ENCODE measurements around the gene GPR139.

Gene GPR139

GRCh38 chr16:20029611-20030010 lies 44.1 kb downstream of the GPR139 start:
- no peaks in the 10 kb centered on the region for H3K9me3 ChIP-seq (ENCODE audit: insufficient read depth, low read length, severe bottlenecking)
- no peak overlapping the region for H3K9ac ChIP-seq (ENCODE audit: low read depth, low read length)
- DNase-seq (no peak), ATAC-seq (ENCODE audit: insufficient read depth, low read depth) (no peak)
- no peaks in the 10 kb centered on the region for H3K4me1 ChIP-seq (ENCODE audit: insufficient read depth, low read length)
- H4K20me1 ChIP-seq (ENCODE audit: insufficient read depth, low read length) = no peaks in the 10 kb centered on the region
- no peaks in the 10 kb centered on the region for H3K36me3 ChIP-seq (ENCODE audit: insufficient read depth, low read length)
- no peaks in the 10 kb centered on the region for H3K27me3 ChIP-seq (ENCODE audit: insufficient read depth, low read length, poor library complexity)
- H3K4me2 ChIP-seq (ENCODE audit: insufficient read depth, low read length) = no peak overlapping the region
- no peak overlapping the region for H3K27ac ChIP-seq (ENCODE audit: low read length)
- no peak overlapping the region for H3K4me3 ChIP-seq (ENCODE audit: low read depth in 1 of 2, low read length in 2 of 2)
- no peaks in the 10 kb centered on the region for H3K79me2 ChIP-seq (ENCODE audit: insufficient read depth, low read length)
- H2AFZ ChIP-seq (ENCODE audit: low read depth, low read length) = no peak overlapping the region
- TF ChIP-seq CTCF (IDR thresholded peaks at IDR 0.05; ENCODE audit: borderline replicate concordance, extremely low read depth, low read length, poor library complexity, severe bottlenecking) = no peak
- TF ChIP-seq EZH2 (IDR thresholded peaks at IDR 0.05; ENCODE audit: borderline replicate concordance, low read depth, low read length, severe bottlenecking) = no peak

- no peaks in the 10 kb centered on the region for H3K36me3 ChIP-seq (ENCODE audit: insufficient read depth, low read length)
- H4K20me1 ChIP-seq (ENCODE audit: insufficient read depth, low read length) = no peaks in the 10 kb centered on the region
- ATAC-seq (ENCODE audit: insufficient read depth, low read depth) = no peak
- no peak overlapping the region for H3K4me2 ChIP-seq (ENCODE audit: insufficient read depth, low read length)
- H3K4me3 ChIP-seq (ENCODE audit: low read depth in 1 of 2, low read length in 2 of 2) = no peak overlapping the region
- H3K79me2 ChIP-seq (ENCODE audit: insufficient read depth, low read length) = no peaks in the 10 kb centered on the region
- TF ChIP-seq CTCF (IDR thresholded peaks at IDR 0.05; ENCODE audit: borderline replicate concordance, extremely low read depth, low read length, poor library complexity, severe bottlenecking) (no peak), EZH2 (IDR thresholded peaks at IDR 0.05; ENCODE audit: borderline replicate concordance, low read depth, low read length, severe bottlenecking) (no peak)
- DNase-seq = no peak
- no peaks in the 10 kb centered on the region for H3K4me1 ChIP-seq (ENCODE audit: insufficient read depth, low read length)
- H3K27ac ChIP-seq (ENCODE audit: low read length) = no peak overlapping the region
- no peaks in the 10 kb centered on the region for H3K9me3 ChIP-seq (ENCODE audit: insufficient read depth, low read length, severe bottlenecking)
- no peak overlapping the region for H2AFZ ChIP-seq (ENCODE audit: low read depth, low read length)
- no peaks in the 10 kb centered on the region for H3K27me3 ChIP-seq (ENCODE audit: insufficient read depth, low read length, poor library complexity)
- H3K9ac ChIP-seq (ENCODE audit: low read depth, low read length) = no peak overlapping the region
These were observed 47.2 kb downstream of the GPR139 start for GRCh38 chr16:20026361-20027072.

GRCh38 chr16:20023190-20023589 lies 50.5 kb downstream of the GPR139 start:
- H3K4me3 ChIP-seq (ENCODE audit: low read depth in 1 of 2, low read length in 2 of 2) = no peak overlapping the region
- peak; percentile 29 for DNase-seq
- no peaks in the 10 kb centered on the region for H3K36me3 ChIP-seq (ENCODE audit: insufficient read depth, low read length)
- no peaks in the 10 kb centered on the region for H4K20me1 ChIP-seq (ENCODE audit: insufficient read depth, low read length)
- H3K4me2 ChIP-seq (ENCODE audit: insufficient read depth, low read length) = no peak overlapping the region
- no peak overlapping the region for H3K27ac ChIP-seq (ENCODE audit: low read length)
- TF ChIP-seq CTCF (IDR thresholded peaks at IDR 0.05; ENCODE audit: borderline replicate concordance, extremely low read depth, low read length, poor library complexity, severe bottlenecking) (no peak), EZH2 (IDR thresholded peaks at IDR 0.05; ENCODE audit: borderline replicate concordance, low read depth, low read length, severe bottlenecking) (no peak)
- no peak overlapping the region for H2AFZ ChIP-seq (ENCODE audit: low read depth, low read length)
- H3K9me3 ChIP-seq (ENCODE audit: insufficient read depth, low read length, severe bottlenecking) = no peaks in the 10 kb centered on the region
- H3K4me1 ChIP-seq (ENCODE audit: insufficient read depth, low read length) = no peaks in the 10 kb centered on the region
- H3K9ac ChIP-seq (ENCODE audit: low read depth, low read length) = no peak overlapping the region
- ATAC-seq (ENCODE audit: insufficient read depth, low read depth) = no peak
- H3K27me3 ChIP-seq (ENCODE audit: insufficient read depth, low read length, poor library complexity) = no peaks in the 10 kb centered on the region
- H3K79me2 ChIP-seq (ENCODE audit: insufficient read depth, low read length) = no peaks in the 10 kb centered on the region
